ENCODE results near the gene CMTM8. TPM values are rescaled to one million over a fixed set of nuclear protein-coding genes. Genes with fewer than 3 reads are reported as not detected.

CMTM8 gene
- total RNA-seq, 1 experiment from 2014 or later = 28.5 TPM

GRCh38 chr3:32405155-32405554 is 166.7 kb downstream of the CMTM8 start:
- ChIA-PET CTCF (no interaction called here), POLR2A (no interaction called here)
- TF ChIP-seq CTCF (IDR thresholded peaks at IDR 0.05; ENCODE audit: insufficient read depth in 1 of 2, low read depth in 1 of 2, low read length in 1 of 2, severe bottlenecking in 1 of 2, unreplicated experiment in 1 of 2) = no peak
- no TSS peak for BruUV-seq (replicated peaks)
- Histone ChIP-seq H3K9me3 (no peaks in the 10 kb centered on the region), H3K4me1 (peaks cover 10% of the 10 kb centered on the region; the same call in 1 of the 2 replicates), H3K36me3 (ENCODE audit: control insufficient read depth, insufficient read depth, low read length) (no peaks in the 10 kb centered on the region), H3K27me3 (replicated peaks; ENCODE audit: control insufficient read depth, insufficient read depth, low read length) (no peaks in the 10 kb centered on the region), H3K4me3 (ENCODE audit: low read depth, low read length) (no peak overlapping the region)
- no peak overlapping the region for H3K27ac Mint-ChIP-seq (ENCODE audit: unreplicated experiment)
- no peak for DNase-seq
- no peaks in the 10 kb centered on the region for H3K27me3 Mint-ChIP-seq (ENCODE audit: insufficient read depth, unreplicated experiment)
- peaks cover 12% of the 10 kb centered on the region for H3K4me1 Mint-ChIP-seq (ENCODE audit: low read depth, unreplicated experiment)
- H3K4me3 Mint-ChIP-seq (ENCODE audit: unreplicated experiment) = no peak overlapping the region
- H3K36me3 Mint-ChIP-seq (ENCODE audit: insufficient read depth, unreplicated experiment) = peaks cover 21% of the 10 kb centered on the region
- intact Hi-C loops (cut with micrococcal nuclease; ENCODE audit: unreplicated experiment) = no loop called here
- no peaks in the 10 kb centered on the region for H3K9me3 Mint-ChIP-seq (ENCODE audit: unreplicated experiment)

GRCh38 chr3:32405711-32406323 is 167.3 kb downstream of the CMTM8 start:
- Mint-ChIP-seq H3K4me3 (ENCODE audit: unreplicated experiment) (no peak overlapping the region), H3K36me3 (ENCODE audit: insufficient read depth, unreplicated experiment) (peaks cover 21% of the 10 kb centered on the region), H3K9me3 (ENCODE audit: unreplicated experiment) (no peaks in the 10 kb centered on the region), H3K27me3 (ENCODE audit: insufficient read depth, unreplicated experiment) (no peaks in the 10 kb centered on the region), H3K4me1 (ENCODE audit: low read depth, unreplicated experiment) (peaks cover 7% of the 10 kb centered on the region), H3K27ac (ENCODE audit: unreplicated experiment) (no peak overlapping the region)
- ChIA-PET CTCF (no interaction called here), POLR2A (no interaction called here)
- Histone ChIP-seq H3K4me1 (peaks cover 10% of the 10 kb centered on the region; the same call in 1 of the 2 replicates), H3K36me3 (ENCODE audit: control insufficient read depth, insufficient read depth, low read length) (no peaks in the 10 kb centered on the region), H3K27me3 (replicated peaks; ENCODE audit: control insufficient read depth, insufficient read depth, low read length) (no peaks in the 10 kb centered on the region), H3K9me3 (no peaks in the 10 kb centered on the region), H3K4me3 (ENCODE audit: low read depth, low read length) (no peak overlapping the region)
- no TSS peak for BruUV-seq (replicated peaks)
- intact Hi-C loops (cut with micrococcal nuclease; ENCODE audit: unreplicated experiment) = no loop called here
- no peak for TF ChIP-seq CTCF (IDR thresholded peaks at IDR 0.05; ENCODE audit: insufficient read depth in 1 of 2, low read depth in 1 of 2, low read length in 1 of 2, severe bottlenecking in 1 of 2, unreplicated experiment in 1 of 2)
- peak in 1 of 2 experiments; percentile 35 for DNase-seq

GRCh38 chr3:32406486-32407408 is 168.3 kb downstream of the CMTM8 start:
- Histone ChIP-seq H3K9me3 (no peaks in the 10 kb centered on the region), H3K27me3 (replicated peaks; ENCODE audit: control insufficient read depth, insufficient read depth, low read length) (no peaks in the 10 kb centered on the region), H3K4me3 (ENCODE audit: low read depth, low read length) (no peak overlapping the region), H3K36me3 (ENCODE audit: control insufficient read depth, insufficient read depth, low read length) (no peaks in the 10 kb centered on the region), H3K4me1 (peaks cover 9% of the 10 kb centered on the region; the same call in 1 of the 2 replicates)
- no peaks in the 10 kb centered on the region for H3K27me3 Mint-ChIP-seq (ENCODE audit: insufficient read depth, unreplicated experiment)
- intact Hi-C loops (cut with micrococcal nuclease; ENCODE audit: unreplicated experiment) = no loop called here
- no peaks in the 10 kb centered on the region for H3K9me3 Mint-ChIP-seq (ENCODE audit: unreplicated experiment)
- ChIA-PET POLR2A (no interaction called here), CTCF (no interaction called here)
- peaks cover 6% of the 10 kb centered on the region for H3K4me1 Mint-ChIP-seq (ENCODE audit: low read depth, unreplicated experiment)
- no peak overlapping the region for H3K27ac Mint-ChIP-seq (ENCODE audit: unreplicated experiment)
- TF ChIP-seq CTCF (IDR thresholded peaks at IDR 0.05; ENCODE audit: insufficient read depth in 1 of 2, low read depth in 1 of 2, low read length in 1 of 2, severe bottlenecking in 1 of 2, unreplicated experiment in 1 of 2) = no peak
- no peak for DNase-seq
- BruUV-seq (replicated peaks) = no TSS peak
- peaks cover 17% of the 10 kb centered on the region for H3K36me3 Mint-ChIP-seq (ENCODE audit: insufficient read depth, unreplicated experiment)
- no peak overlapping the region for H3K4me3 Mint-ChIP-seq (ENCODE audit: unreplicated experiment)
